ENCODE data around the gene B4GALT6.

- TF ChIP-seq CTCF (IDR thresholded peaks at IDR 0.05) (no peak), EZH2 (IDR thresholded peaks at IDR 0.05) (no peak)
Observed at GRCh38 chr18:31609886-31610285, 74.5 kb downstream of the B4GALT6 start.
